Measurements from ENCODE around the gene CCR9.

The CCR9 gene

GRCh38 chr3:45906681-45907407 is 20.5 kb downstream of the CCR9 start:
- no peak overlapping the region for H3K27ac ChIP-seq (ENCODE audit: insufficient read depth, low read length, poor library complexity, severe bottlenecking)
- H3K4me3 ChIP-seq (ENCODE audit: insufficient read depth, low read depth, low read length, poor library complexity, severe bottlenecking): no peak overlapping the region
- H3K9me3 ChIP-seq (ENCODE audit: control insufficient read depth, low read length): no peaks in the 10 kb centered on the region
- H3K4me1 ChIP-seq (ENCODE audit: control insufficient read depth, insufficient read depth, low read length, poor library complexity, severe bottlenecking): peaks cover 14% of the 10 kb centered on the region
- no peak for DNase-seq
- no peaks in the 10 kb centered on the region for H3K36me3 ChIP-seq (ENCODE audit: control insufficient read depth, insufficient read depth, low read length)
- no peaks in the 10 kb centered on the region for H3K27me3 ChIP-seq (replicated peaks; ENCODE audit: control insufficient read depth, insufficient read depth, low read length, poor library complexity, severe bottlenecking)

DNA sequence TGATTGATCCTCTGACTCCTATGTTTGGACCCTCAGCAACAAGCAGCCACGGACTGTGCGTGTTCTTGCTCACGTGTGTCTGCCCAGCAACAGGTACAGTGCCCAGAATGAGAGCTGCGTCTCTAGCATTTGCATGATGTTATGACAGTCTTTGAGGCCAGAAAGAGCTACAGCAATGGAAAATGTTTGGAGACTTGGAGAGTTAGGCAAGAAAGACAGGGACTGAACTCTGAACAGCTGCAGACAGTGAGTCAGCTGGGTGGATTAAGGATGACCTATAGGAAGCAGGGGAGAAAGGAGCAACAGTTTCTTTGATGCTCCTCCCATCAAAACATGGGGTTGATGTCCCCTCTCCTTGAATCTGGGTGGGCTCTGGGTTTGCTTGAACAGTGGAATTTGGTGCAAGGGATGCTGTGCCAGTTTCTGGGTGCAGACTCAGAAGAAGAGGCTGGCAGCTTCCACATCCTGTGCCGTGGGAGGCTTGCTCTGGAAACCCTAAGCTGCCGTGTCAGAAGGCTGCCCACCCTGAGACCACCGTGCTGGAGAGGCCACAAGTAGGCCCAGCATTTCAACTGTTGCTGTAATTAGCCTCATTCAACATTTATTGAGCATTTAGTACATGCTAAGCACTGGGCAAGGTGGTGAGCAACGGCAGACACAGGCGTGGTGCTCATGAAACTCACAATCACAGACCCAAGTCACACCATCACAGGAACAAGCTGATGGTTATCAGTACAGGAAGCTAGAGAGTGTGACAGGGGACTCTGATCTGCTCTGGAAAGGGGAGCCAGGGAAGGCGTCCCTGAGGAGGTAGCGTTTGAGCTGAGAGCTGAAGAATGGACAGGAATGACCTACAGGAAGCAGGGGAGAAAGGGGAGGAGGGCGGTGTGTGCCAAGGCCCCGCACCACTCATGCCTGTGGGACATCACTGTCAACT is 21.7 kb downstream of the CCR9 start:
- no peaks in the 10 kb centered on the region for H3K27me3 ChIP-seq (replicated peaks; ENCODE audit: control insufficient read depth, insufficient read depth, low read length, poor library complexity, severe bottlenecking)
- no peak overlapping the region for H3K4me3 ChIP-seq (ENCODE audit: insufficient read depth, low read depth, low read length, poor library complexity, severe bottlenecking)
- peaks cover 17% of the 10 kb centered on the region for H3K4me1 ChIP-seq (ENCODE audit: control insufficient read depth, insufficient read depth, low read length, poor library complexity, severe bottlenecking)
- H3K36me3 ChIP-seq (ENCODE audit: control insufficient read depth, insufficient read depth, low read length): no peaks in the 10 kb centered on the region
- no peaks in the 10 kb centered on the region for H3K9me3 ChIP-seq (ENCODE audit: control insufficient read depth, low read length)
- no peak overlapping the region for H3K27ac ChIP-seq (ENCODE audit: insufficient read depth, low read length, poor library complexity, severe bottlenecking)
- no peak for DNase-seq

GRCh38 chr3:45908761-45909160 is 22.4 kb downstream of the CCR9 start:
- Histone ChIP-seq H3K9me3 (ENCODE audit: control insufficient read depth, low read length) (no peaks in the 10 kb centered on the region), H3K4me3 (ENCODE audit: insufficient read depth, low read depth, low read length, poor library complexity, severe bottlenecking) (no peak overlapping the region), H3K27ac (ENCODE audit: insufficient read depth, low read length, poor library complexity, severe bottlenecking) (no peak overlapping the region), H3K27me3 (replicated peaks; ENCODE audit: control insufficient read depth, insufficient read depth, low read length, poor library complexity, severe bottlenecking) (no peaks in the 10 kb centered on the region), H3K36me3 (ENCODE audit: control insufficient read depth, insufficient read depth, low read length) (no peaks in the 10 kb centered on the region), H3K4me1 (ENCODE audit: control insufficient read depth, insufficient read depth, low read length, poor library complexity, severe bottlenecking) (peaks cover 17% of the 10 kb centered on the region)
- DNase-seq: no peak

DNA sequence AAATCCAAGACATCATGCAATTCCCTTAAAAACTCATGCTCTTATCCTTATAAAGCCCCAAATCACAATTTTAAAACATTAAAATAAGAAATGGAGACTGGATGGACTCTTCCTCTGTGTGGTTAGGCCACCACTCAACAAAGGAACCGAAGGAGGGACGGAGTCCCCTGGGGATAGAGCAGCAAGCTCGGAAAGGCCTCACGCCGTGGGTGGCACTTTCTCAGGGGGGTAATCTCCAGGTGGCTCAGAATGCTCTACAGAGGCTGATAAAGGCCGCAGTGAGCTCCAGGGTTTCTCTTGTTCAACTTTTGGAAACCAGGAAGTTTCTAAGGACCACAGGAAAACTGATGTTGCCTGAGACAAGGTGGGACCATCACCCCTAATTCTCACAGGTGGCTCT is 23.2 kb downstream of the CCR9 start:
- Histone ChIP-seq H3K4me1 (ENCODE audit: control insufficient read depth, insufficient read depth, low read length, poor library complexity, severe bottlenecking) (peaks cover 17% of the 10 kb centered on the region), H3K27me3 (replicated peaks; ENCODE audit: control insufficient read depth, insufficient read depth, low read length, poor library complexity, severe bottlenecking) (no peaks in the 10 kb centered on the region), H3K9me3 (ENCODE audit: control insufficient read depth, low read length) (no peaks in the 10 kb centered on the region), H3K4me3 (ENCODE audit: insufficient read depth, low read depth, low read length, poor library complexity, severe bottlenecking) (no peak overlapping the region), H3K27ac (ENCODE audit: insufficient read depth, low read length, poor library complexity, severe bottlenecking) (no peak overlapping the region), H3K36me3 (ENCODE audit: control insufficient read depth, insufficient read depth, low read length) (no peaks in the 10 kb centered on the region)
- DNase-seq: no peak

- H3K4me1 ChIP-seq (ENCODE audit: control insufficient read depth, insufficient read depth, low read length, poor library complexity, severe bottlenecking): peaks cover 30% of the 10 kb centered on the region
- DNase-seq: no peak
Measured at GRCh38 chr3:45910892-45911291, 24.5 kb downstream of the CCR9 start.

GRCh38 chr3:45911511-45912226 is 25.3 kb downstream of the CCR9 start:
- H3K27ac ChIP-seq (ENCODE audit: insufficient read depth, low read length, poor library complexity, severe bottlenecking): no peak overlapping the region

More at GRCh38 chr3:45910892-45911291, 24.5 kb downstream of the CCR9 start:
- no peak overlapping the region for H3K4me3 ChIP-seq (ENCODE audit: insufficient read depth, low read depth, low read length, poor library complexity, severe bottlenecking)
- H3K27me3 ChIP-seq (replicated peaks; ENCODE audit: control insufficient read depth, insufficient read depth, low read length, poor library complexity, severe bottlenecking): no peaks in the 10 kb centered on the region
- H3K9me3 ChIP-seq (ENCODE audit: control insufficient read depth, low read length): no peaks in the 10 kb centered on the region
- H3K36me3 ChIP-seq (ENCODE audit: control insufficient read depth, insufficient read depth, low read length): no peaks in the 10 kb centered on the region
- H3K27ac ChIP-seq (ENCODE audit: insufficient read depth, low read length, poor library complexity, severe bottlenecking): no peak overlapping the region

DNA sequence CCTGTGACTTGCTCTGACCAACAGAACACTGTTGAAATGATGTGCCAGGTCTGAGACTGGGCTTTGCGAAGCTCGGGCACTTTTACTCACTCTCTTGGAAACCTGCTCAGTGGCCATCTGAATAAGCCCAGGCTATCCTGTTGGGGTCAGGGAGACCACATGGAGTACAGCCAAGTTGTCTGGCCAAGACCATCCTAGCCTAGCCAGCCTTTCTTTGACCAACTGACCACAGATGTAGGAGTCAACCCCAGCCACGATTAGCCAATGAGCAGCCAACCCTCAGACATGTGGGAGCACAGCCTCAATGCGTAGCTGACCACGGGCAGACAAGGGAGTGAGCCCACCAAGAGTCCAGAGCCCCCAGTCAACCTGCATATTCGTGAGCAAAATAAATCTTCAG is 26.1 kb downstream of the CCR9 start:
- H3K4me1 ChIP-seq (ENCODE audit: control insufficient read depth, insufficient read depth, low read length, poor library complexity, severe bottlenecking): peaks cover 35% of the 10 kb centered on the region
- no peak overlapping the region for H3K4me3 ChIP-seq (ENCODE audit: insufficient read depth, low read depth, low read length, poor library complexity, severe bottlenecking)
- H3K36me3 ChIP-seq (ENCODE audit: control insufficient read depth, insufficient read depth, low read length): no peaks in the 10 kb centered on the region
- no peaks in the 10 kb centered on the region for H3K9me3 ChIP-seq (ENCODE audit: control insufficient read depth, low read length)
- H3K27me3 ChIP-seq (replicated peaks; ENCODE audit: control insufficient read depth, insufficient read depth, low read length, poor library complexity, severe bottlenecking): no peaks in the 10 kb centered on the region
- DNase-seq: no peak
- no peak overlapping the region for H3K27ac ChIP-seq (ENCODE audit: insufficient read depth, low read length, poor library complexity, severe bottlenecking)

More at GRCh38 chr3:45911511-45912226, 25.3 kb downstream of the CCR9 start:
- no peak for DNase-seq
- Histone ChIP-seq H3K36me3 (ENCODE audit: control insufficient read depth, insufficient read depth, low read length) (no peaks in the 10 kb centered on the region), H3K27me3 (replicated peaks; ENCODE audit: control insufficient read depth, insufficient read depth, low read length, poor library complexity, severe bottlenecking) (no peaks in the 10 kb centered on the region), H3K4me3 (ENCODE audit: insufficient read depth, low read depth, low read length, poor library complexity, severe bottlenecking) (no peak overlapping the region), H3K4me1 (ENCODE audit: control insufficient read depth, insufficient read depth, low read length, poor library complexity, severe bottlenecking) (peaks cover 35% of the 10 kb centered on the region), H3K9me3 (ENCODE audit: control insufficient read depth, low read length) (no peaks in the 10 kb centered on the region)

- Histone ChIP-seq H3K9me3 (ENCODE audit: control insufficient read depth, low read length) (no peaks in the 10 kb centered on the region), H3K36me3 (ENCODE audit: control insufficient read depth, insufficient read depth, low read length) (peaks cover 12% of the 10 kb centered on the region), H3K4me1 (ENCODE audit: control insufficient read depth, insufficient read depth, low read length, poor library complexity, severe bottlenecking) (peaks cover 22% of the 10 kb centered on the region), H3K27ac (ENCODE audit: insufficient read depth, low read length, poor library complexity, severe bottlenecking) (no peak overlapping the region), H3K4me3 (ENCODE audit: insufficient read depth, low read depth, low read length, poor library complexity, severe bottlenecking) (no peak overlapping the region), H3K27me3 (replicated peaks; ENCODE audit: control insufficient read depth, insufficient read depth, low read length, poor library complexity, severe bottlenecking) (no peaks in the 10 kb centered on the region)
- no peak for DNase-seq
Measured at GRCh38 chr3:45914362-45915058, 28.2 kb downstream of the CCR9 start.

- Histone ChIP-seq H3K27ac (ENCODE audit: insufficient read depth, low read length, poor library complexity, severe bottlenecking) (peak overlapping the region; percentile 33), H3K4me3 (ENCODE audit: insufficient read depth, low read depth, low read length, poor library complexity, severe bottlenecking) (peak overlapping the region; percentile 44), H3K36me3 (ENCODE audit: control insufficient read depth, insufficient read depth, low read length) (peaks cover 16% of the 10 kb centered on the region), H3K4me1 (ENCODE audit: control insufficient read depth, insufficient read depth, low read length, poor library complexity, severe bottlenecking) (peaks cover 22% of the 10 kb centered on the region), H3K9me3 (ENCODE audit: control insufficient read depth, low read length) (no peaks in the 10 kb centered on the region), H3K27me3 (replicated peaks; ENCODE audit: control insufficient read depth, insufficient read depth, low read length, poor library complexity, severe bottlenecking) (no peaks in the 10 kb centered on the region)
- DNase-seq: no peak
Measured at GRCh38 chr3:45915059-45915439, 28.7 kb downstream of the CCR9 start.
